Cardiac fibroblast (primary cell): ENCODE measurements around the gene SLX1A.

ENCODE experiments used
- DNase-seq, 2 donors: peaks; one replicate each; pipeline versions ENCODE4 v3.0.0 to v3.0.0-alpha.2; 2010; ENCODE audit warnings: low read depth in 2 of 2
- H3K4me3 ChIP-seq, 2 donors: replicated peaks in 1 of 2; 1 replicate in 1 of 2; 2 replicates in 1 of 2; pipeline ENCODE4 v1.5.1; 2011; ENCODE audit warnings: low read depth in 2 of 2, low read length in 2 of 2, mild to moderate bottlenecking in 2 of 2, moderate library complexity in 1 of 2
- CTCF ChIP-seq: IDR thresholded peaks from one replicate; pipeline ENCODE4 v1.5.1; 2011; ENCODE audit warnings: low read depth, mild to moderate bottlenecking, low read length, inconsistent platforms

SLX1A gene

GRCh38 chr16:30184891-30185682 lies 8.6 kb upstream of the SLX1A start:
- no peak overlapping the region for H3K4me3 ChIP-seq
- DNase-seq, result no peak
- no peak for TF ChIP-seq CTCF

DNA sequence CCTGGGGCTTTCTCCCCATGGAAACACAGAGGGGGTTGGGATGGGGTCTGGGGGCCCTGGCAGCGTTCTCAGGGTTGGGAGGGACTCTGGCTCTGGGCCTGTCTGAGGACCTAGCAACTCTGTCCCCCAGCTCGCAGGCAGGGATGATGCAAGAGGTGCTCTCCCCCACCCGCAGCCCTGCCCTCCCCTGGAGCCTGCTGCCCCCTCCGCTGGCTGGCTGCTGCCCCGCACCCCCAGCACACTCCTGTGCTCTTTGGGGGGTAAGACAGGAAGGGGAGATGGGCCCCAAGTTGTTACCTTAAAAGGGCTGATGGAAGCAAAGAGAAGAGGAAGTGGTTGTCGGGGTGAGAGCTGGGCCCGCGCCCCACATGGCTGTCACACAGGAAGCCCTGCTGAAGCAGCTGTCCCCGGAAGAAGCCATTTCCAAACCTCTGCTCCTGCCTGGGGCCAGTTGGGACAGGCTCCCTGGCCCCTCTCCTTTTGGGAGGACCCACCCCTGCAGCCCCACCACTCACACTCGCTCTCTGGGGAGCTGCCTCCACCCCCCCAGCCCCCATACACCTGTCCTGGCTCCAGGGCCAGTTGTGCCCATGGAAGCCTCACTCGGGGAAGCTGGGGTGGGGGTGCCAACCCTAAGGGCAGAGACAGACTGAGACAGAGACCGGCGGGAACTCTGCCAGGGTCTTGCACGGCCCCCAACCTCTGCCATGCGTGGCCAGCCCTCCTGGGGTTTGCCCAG lies 7.8 kb upstream of the SLX1A start:
- no peak for DNase-seq
- TF ChIP-seq CTCF, result no peak
- no peak overlapping the region for H3K4me3 ChIP-seq

GRCh38 chr16:30186444-30186781 lies 7.3 kb upstream of the SLX1A start:
- TF ChIP-seq CTCF, result no peak
- DNase-seq, result no peak
- H3K4me3 ChIP-seq, result no peak overlapping the region

DNA sequence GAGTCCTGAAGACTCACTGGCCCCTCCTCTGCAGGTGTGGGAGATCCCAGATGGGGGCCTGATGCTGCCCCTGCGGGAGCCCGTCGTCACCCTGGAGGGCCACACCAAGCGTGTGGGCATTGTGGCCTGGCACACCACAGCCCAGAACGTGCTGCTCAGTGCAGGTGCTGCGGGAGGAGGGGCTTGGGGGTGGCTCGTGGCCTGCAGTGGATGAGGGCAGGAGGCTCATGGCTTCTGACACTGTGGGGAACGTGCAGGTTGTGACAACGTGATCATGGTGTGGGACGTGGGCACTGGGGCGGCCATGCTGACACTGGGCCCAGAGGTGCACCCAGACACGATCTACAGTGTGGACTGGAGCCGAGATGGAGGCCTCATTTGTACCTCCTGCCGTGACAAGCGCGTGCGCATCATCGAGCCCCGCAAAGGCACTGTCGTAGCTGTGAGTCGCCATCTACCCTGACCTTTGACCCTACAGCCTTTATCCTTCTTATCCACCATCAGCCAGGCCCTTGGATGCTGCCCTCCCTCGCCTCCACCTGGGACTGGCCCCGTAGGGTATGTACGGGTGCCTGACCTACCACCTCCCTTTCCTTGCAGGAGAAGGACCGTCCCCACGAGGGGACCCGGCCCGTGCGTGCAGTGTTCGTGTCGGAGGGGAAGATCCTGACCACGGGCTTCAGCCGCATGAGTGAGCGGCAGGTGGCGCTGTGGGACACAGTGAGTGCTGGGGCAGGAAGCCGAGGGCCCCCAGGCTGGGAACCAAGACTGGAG lies 6.7 kb upstream of the SLX1A start:
- no peak overlapping the region for H3K4me3 ChIP-seq
- peak; percentile 74 for TF ChIP-seq CTCF
- DNase-seq, result peak; percentile 45 to 51

- H3K4me3 ChIP-seq, result no peak overlapping the region
Observed at GRCh38 chr16:30187556-30187865, 6.2 kb upstream of the SLX1A start.

More at GRCh38 chr16:30187556-30187865, 6.2 kb upstream of the SLX1A start:
- DNase-seq, result no peak
- TF ChIP-seq CTCF, result no peak
